Heart right ventricle (tissue), 16 donors: Measurements from ENCODE around the gene CARD19. TPM values are rescaled to one million over a fixed set of nuclear protein-coding genes. Genes with fewer than 3 reads are reported as not detected.
A peak's percentile ranks its signal among the peaks of the same experiment; 100 is the strongest.

ENCODE experiments used
- ATAC-seq, 8 donors: fragments of 200-7000 bp; cut with Tn5 transposase; one replicate each; pipeline ENCODE4 v1.9.1; 2020; ENCODE audit warnings: mild to moderate bottlenecking in 8 of 8, moderate library complexity in 8 of 8, moderate number of reproducible peaks in 1 of 8
- DNase-seq, 2 donors: peaks; one replicate each; pipeline ENCODE4 v3.0.0-alpha.2; 2020
- H3K27ac ChIP-seq, 10 donors: fragments of 200-600 bp; sonication (generic) in 2 of 10; one replicate each; pipeline versions ENCODE4 v1.5.0 to v1.8.0; 2020 to 2022; ENCODE audit warnings: mild to moderate bottlenecking in 3 of 10
- H3K27me3 ChIP-seq, 7 donors: fragments of 200-600 bp; one replicate each; pipeline ENCODE4 v1.8.0; 2021 to 2022; ENCODE audit warnings: mild to moderate bottlenecking in 2 of 7
- H3K36me3 ChIP-seq, 9 donors: fragments of 200-600 bp; sonication (generic) in 1 of 9; one replicate each; pipeline versions ENCODE4 v1.5.0 to v1.8.0; 2020 to 2022; ENCODE audit warnings: mild to moderate bottlenecking in 2 of 9
- H3K4me1 ChIP-seq, 9 donors: fragments of 200-600 bp; sonication (generic) in 1 of 9; one replicate each; pipeline versions ENCODE4 v1.5.0 to v1.8.0; 2020 to 2022; ENCODE audit warnings: mild to moderate bottlenecking in 4 of 9
- H3K4me3 ChIP-seq, 10 donors: fragments of 200-600 bp; sonication (generic) in 2 of 10; one replicate each; pipeline versions ENCODE4 v1.5.0 to v1.8.0; 2020 to 2022; ENCODE audit warnings: mild to moderate bottlenecking in 7 of 10, moderate library complexity in 2 of 10
- H3K9me3 ChIP-seq, 11 donors: fragments of 200-600 bp in 10 of 11; sonication (generic) in 2 of 11; one replicate each; pipeline versions ENCODE4 v1.5.0 to v1.8.0; 2013 to 2022; ENCODE audit warnings: mild to moderate bottlenecking in 2 of 11, control low read depth in 1 of 11, moderate library complexity in 1 of 11
- WGBS, 2 donors: extraction: QIAGEN DNeasy Blood & Tissue Kit; methylation state at CpG; one replicate each; pipeline ENCODE4 v1.1.7; 2013; ENCODE audit warnings: inconsistent platforms in 1 of 2; 5-methylcytosine and 5-hydroxymethylcytosine counted together
- intact Hi-C, 10 donors: fragments of 100-400 bp; cut with DNase I; formaldehyde crosslinking; loops; one replicate each; pipeline versions ENCODE4 v1.11.1 to v1.14.2; 2022
- polyA plus RNA-seq, 2 donors: library from polyadenylated mRNA; stranded (reverse); fragments of 200-250 nt; gene quantifications; one replicate each; pipeline ENCODE4 v1.2.3, GENCODE V29; 2013
- total RNA-seq, 10 donors: library from RNA; stranded (reverse); fragmentation: NEBNext Ultra II Directional in 3 of 10; extraction: Animal tissue kit (Norgen Biotek cat#: 25700) in 3 of 10; gene quantifications; one replicate each; pipeline versions ENCODE4 v1.2.1 to v1.2.4, GENCODE V29; 2021 to 2023
- TF ChIP-seq, protein P1 (sequence below), 9 donors: fragments of 200-600 bp; sonication (generic) in 2 of 9; IDR thresholded peaks; one replicate each; pipeline versions ENCODE4 v1.5.0 to v1.8.0; 2021 to 2022; ENCODE audit warnings: antibody characterized with exemption in 9 of 9, mild to moderate bottlenecking in 5 of 9, moderate library complexity in 1 of 9
- donor health status: Arrhythmogenic right ventricular cardiomyopathy.
- donor health status: ischemic (EF 13 %, LVEDD 7.1; RV severe dilation, severe dysfunction).
- donor health status: healthy with polysubstance abuse.
- donor health status: DM: no; HTN: yes; CAD: no.
- donor health status: DM: no; HTN: no; CAD: no.
- donor health status: ischemic (EF 25% LVEDD 6.9; RV normal size, moderate dysfunction).
- donor health status: ischemic (EF 25% LVEDD 5.7; RV mildly dilated, moderate dysfunction).
- donor health status: healthy.
- donor health status: DM: yes; HTN: yes; CAD: no.
- donor health status: Ischemic cardiomyopathy.
- donor health status: ischemic (EF 35%, LVEDD 5.7; RV mildly dilated, moderate dysfunction).
- donor health status: nonischemic (EF 11% LVEDD 7.7; RV severe dilation, severe dysfunction).
- donor health status: DM: yes; HTN: yes; CAD: no.
- donor health status: PGD.
- donor health status: ischemic (EF 29% LVEDD 5.4; RV normal size, mild dysfunction).
- donor health status: nonischemic (EF 23%, LVEDD 6.1; RV moderate dilation, normal function).

Gene CARD19
- total and polyA plus RNA-seq, 12 donors, result 22.3 to 47.3 (median 26.1) TPM

DNA sequence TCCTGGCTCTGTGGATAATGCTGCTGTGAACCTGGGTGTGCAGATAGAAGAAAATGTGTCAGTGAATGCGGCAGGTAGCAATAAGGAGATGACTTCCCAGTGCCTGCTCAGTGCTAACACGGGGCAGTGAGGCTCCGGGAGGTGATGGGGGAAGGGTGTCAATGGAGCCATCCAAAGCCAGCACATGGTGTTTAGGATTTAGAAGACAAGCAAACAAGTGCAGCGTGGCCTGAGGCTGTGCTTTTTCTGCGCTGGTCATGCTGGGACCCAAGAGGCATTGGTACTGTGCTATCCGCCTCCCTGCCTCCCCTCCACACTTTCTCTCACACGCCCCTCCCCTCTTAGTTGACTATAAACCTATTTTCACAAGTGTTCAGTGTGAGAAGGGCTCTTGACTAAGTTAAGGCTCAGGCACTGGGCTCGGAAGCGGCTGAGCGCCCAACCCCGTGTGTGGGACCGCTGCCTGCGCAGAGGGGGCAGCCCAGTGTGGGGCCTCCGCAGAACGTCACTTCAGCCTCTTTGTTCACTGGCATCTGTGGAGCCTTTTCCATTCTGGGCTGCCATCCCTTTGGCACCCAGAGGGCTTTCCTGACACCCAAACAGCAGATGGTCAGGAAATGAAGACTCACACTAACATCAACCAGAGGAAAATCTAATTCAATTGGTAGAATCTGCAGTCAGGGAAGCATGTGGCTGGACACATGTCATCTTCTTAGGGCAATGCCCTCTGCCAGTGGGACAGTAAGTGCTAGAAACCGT, 59.9 kb downstream of the CARD19 start:
- DNase-seq (no peak), ATAC-seq (no peak)
- WGBS, 2 donors, result 88 to 91% methylated on average over 16 of the region's 16 CpGs
- intact Hi-C loops, result loop anchor here in 3 of 10 donors (5.0 to 10.0 kb wide), 3 partner anchors 151 to 409 kb away; no protein-coding TSS in a partner anchor
- Histone ChIP-seq H3K36me3 (no peaks in the 10 kb centered on the region), H3K4me1 (peaks cover 0 to 13% (median 7%) of the 10 kb centered on the region in 9 donors), H3K9me3 (no peaks in the 10 kb centered on the region), H3K4me3 (no peak overlapping the region), H3K27ac (no peak overlapping the region), H3K27me3 (no peaks in the 10 kb centered on the region)
- TF ChIP-seq, protein P1, sequence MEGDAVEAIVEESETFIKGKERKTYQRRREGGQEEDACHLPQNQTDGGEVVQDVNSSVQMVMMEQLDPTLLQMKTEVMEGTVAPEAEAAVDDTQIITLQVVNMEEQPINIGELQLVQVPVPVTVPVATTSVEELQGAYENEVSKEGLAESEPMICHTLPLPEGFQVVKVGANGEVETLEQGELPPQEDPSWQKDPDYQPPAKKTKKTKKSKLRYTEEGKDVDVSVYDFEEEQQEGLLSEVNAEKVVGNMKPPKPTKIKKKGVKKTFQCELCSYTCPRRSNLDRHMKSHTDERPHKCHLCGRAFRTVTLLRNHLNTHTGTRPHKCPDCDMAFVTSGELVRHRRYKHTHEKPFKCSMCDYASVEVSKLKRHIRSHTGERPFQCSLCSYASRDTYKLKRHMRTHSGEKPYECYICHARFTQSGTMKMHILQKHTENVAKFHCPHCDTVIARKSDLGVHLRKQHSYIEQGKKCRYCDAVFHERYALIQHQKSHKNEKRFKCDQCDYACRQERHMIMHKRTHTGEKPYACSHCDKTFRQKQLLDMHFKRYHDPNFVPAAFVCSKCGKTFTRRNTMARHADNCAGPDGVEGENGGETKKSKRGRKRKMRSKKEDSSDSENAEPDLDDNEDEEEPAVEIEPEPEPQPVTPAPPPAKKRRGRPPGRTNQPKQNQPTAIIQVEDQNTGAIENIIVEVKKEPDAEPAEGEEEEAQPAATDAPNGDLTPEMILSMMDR (IDR thresholded peaks at IDR 0.05), result no peak

DNA sequence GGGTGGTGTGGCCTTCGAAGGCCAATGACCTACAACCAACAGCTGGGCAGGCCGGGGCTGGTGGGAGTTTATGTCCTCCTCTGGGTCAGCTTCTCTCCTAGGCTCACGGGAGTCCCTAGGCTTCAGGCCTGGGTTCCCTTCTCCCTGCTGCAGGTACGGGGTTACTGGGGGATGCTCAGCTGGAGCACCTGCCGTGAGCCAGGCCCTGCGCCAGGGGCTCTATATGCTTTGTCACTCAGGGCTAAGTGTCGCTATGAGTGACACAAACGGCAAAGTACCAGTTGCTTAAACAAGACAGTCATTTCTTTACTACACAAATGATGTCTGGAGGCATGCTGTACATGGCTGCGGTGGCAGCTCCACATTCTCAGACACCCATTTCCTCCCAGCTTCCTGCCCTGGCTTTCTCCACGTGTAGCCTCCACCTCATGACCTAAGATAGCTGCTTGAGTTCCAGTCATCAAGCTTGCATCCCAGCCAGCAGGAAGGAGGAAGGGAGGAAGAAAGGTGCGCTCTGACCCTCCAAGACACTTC, 60.5 kb downstream of the CARD19 start:
- WGBS, 2 donors, result 85 to 89% methylated on average over 11 of the region's 11 CpGs
- peaks cover 0 to 19% (median 8%) of the 10 kb centered on the region in 9 donors for H3K4me1 ChIP-seq
- H3K4me3 ChIP-seq, result no peak overlapping the region
- H3K9me3 ChIP-seq, result no peaks in the 10 kb centered on the region
- no peak for DNase-seq
- no peaks in the 10 kb centered on the region for H3K27me3 ChIP-seq
- no peaks in the 10 kb centered on the region for H3K36me3 ChIP-seq
- TF ChIP-seq, protein P1 (IDR thresholded peaks at IDR 0.05), result no peak
- no peak for ATAC-seq
- no peak overlapping the region for H3K27ac ChIP-seq
- intact Hi-C loops, result loop anchor here in 3 of 10 donors (5.0 to 10.0 kb wide), 3 partner anchors 151 to 408 kb away; no protein-coding TSS in a partner anchor

DNA sequence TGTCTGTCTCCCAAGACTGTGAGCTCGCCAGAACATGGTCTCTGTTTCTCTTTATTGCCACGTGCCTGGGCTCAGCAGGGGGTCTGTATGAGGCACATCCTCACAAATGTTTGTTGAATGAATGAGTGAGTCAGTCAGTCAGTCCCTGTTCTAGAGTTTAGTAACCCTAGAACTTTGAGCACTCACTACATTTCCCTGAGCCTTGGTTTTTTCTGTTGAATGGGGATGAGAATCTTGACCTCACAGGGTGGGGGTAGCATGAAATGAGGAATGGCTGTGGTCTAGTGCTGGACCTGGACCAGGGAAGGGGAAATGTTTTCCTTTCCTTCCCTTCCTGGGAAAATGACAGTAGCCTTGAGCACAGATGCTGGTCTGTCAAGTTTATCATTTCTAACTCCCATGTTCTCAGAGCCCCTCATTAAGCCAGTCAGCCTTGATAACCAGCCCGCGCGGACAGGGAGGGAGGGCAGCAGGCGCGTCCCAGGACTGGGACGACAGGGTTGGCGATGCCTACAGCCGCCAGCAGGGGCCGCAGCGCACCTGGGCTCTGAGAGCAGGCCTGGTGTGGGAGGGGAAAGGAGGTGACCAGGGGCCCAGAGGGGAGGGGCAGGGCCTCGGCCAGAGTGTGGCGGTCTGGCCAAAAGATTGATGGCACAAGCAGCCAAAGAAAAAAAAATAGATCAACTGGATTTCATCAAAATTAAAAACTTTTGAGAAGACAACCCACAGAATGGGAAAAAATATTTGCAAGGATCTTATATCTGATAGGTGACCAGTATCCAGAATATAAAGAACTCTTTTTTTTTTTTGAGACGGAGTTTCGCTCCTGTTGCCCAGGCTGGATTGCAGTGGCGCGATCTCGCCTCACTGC, 63.8 kb downstream of the CARD19 start:
- peak; percentile 89 to 97 (median 94) for ATAC-seq
- Histone ChIP-seq H3K4me1 (peaks cover 4 to 34% (median 19%) of the 10 kb centered on the region in 9 donors), H3K27ac (no peak overlapping the region), H3K9me3 (no peaks in the 10 kb centered on the region), H3K4me3 (no peak overlapping the region), H3K27me3 (no peaks in the 10 kb centered on the region), H3K36me3 (no peaks in the 10 kb centered on the region)
- TF ChIP-seq, protein P1 (IDR thresholded peaks at IDR 0.05), result peak in 8 of 9 donors; percentile 71 to 98 (median 96)
- DNase-seq, result peak; percentile 85 to 86
- intact Hi-C loops, result loop anchor here (1.0 to 10.0 kb wide), 9 partner anchors 137 to 805 kb away; no protein-coding TSS in a partner anchor
- WGBS, 2 donors, result 18 to 23% methylated on average over 19 of the region's 19 CpGs
